Neutrophil (primary cell): Measurements from ENCODE around the gene GSTM5.

Source experiments
- H3K27ac ChIP-seq: fragments of 200-600 bp; sonication (generic); 2 replicates; pipeline ENCODE4 v1.5.1; 2016; ENCODE audit warnings: mild to moderate bottlenecking, moderate library complexity
- H3K27me3 ChIP-seq: fragments of 200-600 bp; sonication (generic); 2 replicates; pipeline ENCODE4 v1.6.0; 2016; ENCODE audit warnings: mild to moderate bottlenecking
- H3K36me3 ChIP-seq: fragments of 200-600 bp; sonication (generic); 2 replicates; pipeline ENCODE4 v1.5.1; 2017
- H3K4me1 ChIP-seq, 2 experiments: fragments of 200-600 bp in 1 of 2; sonication (generic) in 1 of 2; 1 replicate in 1 of 2; 2 replicates in 1 of 2; pipeline versions ENCODE4 v1.5.1 to v1.6.1; 2013 to 2016; ENCODE audit warnings: low read depth in 1 of 2, low read length in 1 of 2, mild to moderate bottlenecking in 1 of 2, moderate library complexity in 1 of 2; ENCODE audit not compliant: control insufficient read depth in 1 of 2, insufficient read depth in 1 of 2
- H3K4me3 ChIP-seq, 2 experiments: fragments of 200-600 bp in 1 of 2; sonication (generic) in 1 of 2; 1 replicate in 1 of 2; 2 replicates in 1 of 2; pipeline ENCODE4 v1.5.1; 2013 to 2016; ENCODE audit warnings: low read depth in 1 of 2, low read length in 1 of 2, mild to moderate bottlenecking in 1 of 2, moderate library complexity in 1 of 2
- H3K9me3 ChIP-seq: fragments of 200-600 bp; sonication (generic); 2 replicates; pipeline ENCODE4 v1.5.1; 2016
- CTCF ChIP-seq: fragments of 200-600 bp; sonication (generic); IDR thresholded peaks from 2 replicates; pipeline ENCODE4 v1.5.1; 2016; ENCODE audit warnings: antibody characterized with exemption

Gene GSTM5

GRCh38 chr1:109725510-109725909 is 13.5 kb downstream of the GSTM5 start:
- Histone ChIP-seq H3K9me3 (no peaks in the 10 kb centered on the region), H3K27ac (no peak overlapping the region), H3K36me3 (no peaks in the 10 kb centered on the region), H3K27me3 (no peaks in the 10 kb centered on the region), H3K4me3 (no peak overlapping the region), H3K4me1 (no peaks in the 10 kb centered on the region)
- no peak for TF ChIP-seq CTCF

DNA sequence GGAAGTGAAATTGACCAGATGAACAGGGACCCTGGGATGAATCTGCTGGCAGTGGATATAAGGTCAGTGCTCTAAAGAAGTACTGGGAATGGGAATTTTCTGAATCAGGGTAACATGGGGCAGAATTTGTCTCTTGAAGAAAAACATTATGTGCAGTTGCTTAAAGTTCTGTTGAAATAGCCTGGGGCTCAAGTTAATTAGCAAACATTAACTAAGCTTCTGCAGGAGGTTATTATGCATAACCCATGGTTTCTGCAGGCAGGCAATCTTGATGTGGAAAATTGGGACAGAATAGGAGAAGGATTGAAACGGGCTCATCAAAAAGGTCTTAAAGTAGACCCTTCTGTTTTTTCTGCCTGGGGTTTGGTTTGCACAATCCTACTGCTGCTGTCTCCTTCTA is 14.0 kb downstream of the GSTM5 start:
- no peaks in the 10 kb centered on the region for H3K36me3 ChIP-seq
- H3K9me3 ChIP-seq = no peaks in the 10 kb centered on the region
- H3K4me1 ChIP-seq = no peaks in the 10 kb centered on the region
- H3K27ac ChIP-seq = no peak overlapping the region
- H3K27me3 ChIP-seq = no peaks in the 10 kb centered on the region
- H3K4me3 ChIP-seq = no peak overlapping the region
- no peak for TF ChIP-seq CTCF

- no peak overlapping the region for H3K27ac ChIP-seq
- H3K36me3 ChIP-seq = no peaks in the 10 kb centered on the region
- H3K4me3 ChIP-seq = no peak overlapping the region
- no peak for TF ChIP-seq CTCF
- no peaks in the 10 kb centered on the region for H3K9me3 ChIP-seq
- no peaks in the 10 kb centered on the region for H3K4me1 ChIP-seq
- H3K27me3 ChIP-seq = no peaks in the 10 kb centered on the region
These were observed 14.8 kb downstream of the GSTM5 start for GRCh38 chr1:109726728-109727373.

GRCh38 chr1:109728870-109729269 is 16.8 kb downstream of the GSTM5 start:
- Histone ChIP-seq H3K27ac (no peak overlapping the region), H3K27me3 (no peaks in the 10 kb centered on the region), H3K4me1 (no peaks in the 10 kb centered on the region), H3K9me3 (no peaks in the 10 kb centered on the region), H3K4me3 (no peak overlapping the region), H3K36me3 (no peaks in the 10 kb centered on the region)
- TF ChIP-seq CTCF = no peak

- H3K4me3 ChIP-seq = no peak overlapping the region
- no peak overlapping the region for H3K27ac ChIP-seq
- H3K4me1 ChIP-seq = no peaks in the 10 kb centered on the region
- TF ChIP-seq CTCF = no peak
- H3K9me3 ChIP-seq = no peaks in the 10 kb centered on the region
- H3K27me3 ChIP-seq = no peaks in the 10 kb centered on the region
- no peaks in the 10 kb centered on the region for H3K36me3 ChIP-seq
These were observed 18.6 kb downstream of the GSTM5 start for GRCh38 chr1:109730666-109731065.
